PC-3 (cell line): ENCODE measurements around the gene GOLGA8A. TPM values are rescaled to one million over a fixed set of nuclear protein-coding genes. Genes with fewer than 3 reads are reported as not detected.

ENCODE experiments used
- total RNA-seq: library from RNA; depleted of rRNA; stranded (reverse); fragments of >200 nt; gene quantifications from 2 replicates; pipeline ENCODE4 v1.2.3, GENCODE V29; 2014; rRNA removed

Gene GOLGA8A
- total RNA-seq, 1 experiment from 2014 or later: 25.3 TPM

Other genes starting within 250 kb of the GOLGA8A start
- gene KATNBL1, start 227.7 kb downstream of the GOLGA8A start, total RNA-seq: 51.6 and 57.6 TPM in 2 replicates
- gene EMC4, start 212.8 kb downstream of the GOLGA8A start, total RNA-seq: 486 and 540 TPM in 2 replicates
- 22.9 TPM in 2 replicates for gene SLC12A6, start 100.0 kb downstream of the GOLGA8A start, total RNA-seq
- gene NOP10, start 94.7 kb downstream of the GOLGA8A start, total RNA-seq: 291 and 323 TPM in 2 replicates
- 0.04 TPM in 1 of 2 replicates, not detected in the other for gene NUTM1, start 94.5 kb downstream of the GOLGA8A start, total RNA-seq
- 37.0 and 38.2 TPM in 2 replicates for gene LPCAT4, start 70.6 kb downstream of the GOLGA8A start, total RNA-seq
- gene GOLGA8B, start 145.8 kb upstream of the GOLGA8A start, total RNA-seq: 50.0 and 51.0 TPM in 2 replicates